Breast epithelium (tissue), 3 donors: Measurements from ENCODE around the gene DNASE1L3.

ENCODE experiments used
- CTCF ChIP-seq, 3 donors: fragments of 450-650 bp; IDR thresholded peaks; one replicate each; pipeline ENCODE4 v1.5.1; 2016 to 2017; ENCODE audit warnings: antibody characterized with exemption in 3 of 3, mild to moderate bottlenecking in 3 of 3, moderate library complexity in 3 of 3
- POLR2A ChIP-seq: fragments of 450-650 bp; IDR thresholded peaks from one replicate; pipeline ENCODE4 v1.6.1; 2016; ENCODE audit warnings: antibody characterized with exemption, mild to moderate bottlenecking, moderate library complexity

- TF ChIP-seq CTCF (IDR thresholded peaks at IDR 0.05) (no peak), POLR2A (no peak)
Observed at GRCh38 chr3:58190882-58191281, 19.9 kb downstream of the DNASE1L3 start.
